ENCODE data around the gene L1CAM. TPM values are rescaled to one million over a fixed set of nuclear protein-coding genes. Genes with fewer than 3 reads are reported as not detected.
A peak's percentile ranks its signal among the peaks of the same experiment; 100 is the strongest.

The L1CAM gene
- total RNA-seq, 1 donor from 2014 or later = 12.6 TPM

DNA sequence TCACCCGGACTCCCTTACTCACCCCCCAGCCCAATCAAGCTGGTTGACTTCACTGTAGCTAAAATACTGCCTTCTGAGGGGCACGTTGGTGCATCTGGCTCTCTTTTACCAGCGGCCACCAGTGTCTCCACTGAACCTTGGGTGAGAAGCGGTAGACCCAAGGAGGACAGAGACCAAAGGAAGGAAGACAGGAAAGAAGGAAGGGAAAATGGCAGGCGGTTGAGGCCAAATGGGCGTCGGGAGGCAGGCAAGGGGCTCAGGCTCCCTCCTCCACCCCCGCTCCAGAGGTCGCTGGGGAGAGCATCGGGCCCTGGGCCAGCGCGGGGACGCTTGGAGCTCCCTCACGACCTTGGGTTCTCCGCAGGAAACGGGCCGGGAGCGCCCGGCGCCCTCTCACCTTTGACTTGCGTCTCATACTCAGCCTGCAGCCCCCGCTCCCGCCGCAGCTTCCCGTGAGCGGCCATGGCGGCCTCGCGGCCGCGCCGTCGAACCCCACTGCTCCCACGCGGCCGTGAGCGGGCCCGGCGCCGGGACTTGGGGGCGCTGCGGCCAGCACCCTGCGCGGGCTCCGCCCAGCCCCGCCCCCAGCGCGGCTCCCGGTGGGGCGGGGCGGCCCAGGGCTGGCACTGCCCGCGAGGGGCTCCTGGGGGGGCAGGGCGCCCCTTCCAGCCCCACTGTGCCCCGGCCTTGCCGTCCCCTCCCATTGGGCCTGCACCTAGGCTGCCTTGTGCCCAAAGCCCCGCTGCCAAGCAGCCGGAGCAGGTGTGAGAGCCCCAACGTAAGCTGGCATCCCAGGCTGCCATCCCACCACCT lies 40.0 kb upstream of the L1CAM start, which contains the start of gene ARHGAP4:
Gene ARHGAP4, minus strand, starts transcription at position 526 of the 813 bp plus-strand sequence. Its CDS starts 62 bp downstream, at position 464.
- no peaks in the 10 kb centered on the region for H3K36me3 Mint-ChIP-seq
- no peaks in the 10 kb centered on the region for H3K9me3 Mint-ChIP-seq
- H3K27ac Mint-ChIP-seq = peak within 1 kb of the TSS; percentile 91
- no peak for DNase-seq (ENCODE audit: extremely low spot score, unreplicated experiment)
- TF ChIP-seq, protein P1, sequence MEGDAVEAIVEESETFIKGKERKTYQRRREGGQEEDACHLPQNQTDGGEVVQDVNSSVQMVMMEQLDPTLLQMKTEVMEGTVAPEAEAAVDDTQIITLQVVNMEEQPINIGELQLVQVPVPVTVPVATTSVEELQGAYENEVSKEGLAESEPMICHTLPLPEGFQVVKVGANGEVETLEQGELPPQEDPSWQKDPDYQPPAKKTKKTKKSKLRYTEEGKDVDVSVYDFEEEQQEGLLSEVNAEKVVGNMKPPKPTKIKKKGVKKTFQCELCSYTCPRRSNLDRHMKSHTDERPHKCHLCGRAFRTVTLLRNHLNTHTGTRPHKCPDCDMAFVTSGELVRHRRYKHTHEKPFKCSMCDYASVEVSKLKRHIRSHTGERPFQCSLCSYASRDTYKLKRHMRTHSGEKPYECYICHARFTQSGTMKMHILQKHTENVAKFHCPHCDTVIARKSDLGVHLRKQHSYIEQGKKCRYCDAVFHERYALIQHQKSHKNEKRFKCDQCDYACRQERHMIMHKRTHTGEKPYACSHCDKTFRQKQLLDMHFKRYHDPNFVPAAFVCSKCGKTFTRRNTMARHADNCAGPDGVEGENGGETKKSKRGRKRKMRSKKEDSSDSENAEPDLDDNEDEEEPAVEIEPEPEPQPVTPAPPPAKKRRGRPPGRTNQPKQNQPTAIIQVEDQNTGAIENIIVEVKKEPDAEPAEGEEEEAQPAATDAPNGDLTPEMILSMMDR (conservative IDR thresholded peaks at IDR 0.05) = no peak
- peaks cover 7% of the 10 kb centered on the region for H3K4me1 Mint-ChIP-seq (ENCODE audit: unreplicated experiment)
- H3K4me3 Mint-ChIP-seq = peak within 1 kb of the TSS; percentile 86
- H3K27me3 Mint-ChIP-seq = no peaks in the 10 kb centered on the region

DNA sequence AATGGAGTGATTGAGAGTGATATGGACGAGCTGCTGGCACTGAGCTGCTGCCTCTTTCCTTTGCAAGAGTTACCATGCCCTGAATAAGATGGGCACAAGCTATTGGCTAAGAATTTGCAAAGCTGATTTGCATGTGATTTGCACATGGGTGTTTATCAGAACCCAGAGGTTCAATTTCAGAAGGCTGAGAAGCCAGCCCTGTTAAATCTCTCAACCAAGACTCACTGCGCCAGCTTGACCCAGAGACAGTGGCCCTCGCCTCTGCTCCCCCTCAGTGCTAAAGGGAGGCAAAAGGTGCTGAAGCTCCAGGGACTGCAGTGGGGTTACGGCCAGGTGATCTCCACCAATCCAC lies 39.4 kb upstream of the L1CAM start:
- no peaks in the 10 kb centered on the region for H3K9me3 Mint-ChIP-seq
- H3K4me1 Mint-ChIP-seq (ENCODE audit: unreplicated experiment) = peaks cover 7% of the 10 kb centered on the region
- H3K36me3 Mint-ChIP-seq = no peaks in the 10 kb centered on the region
- no peak for DNase-seq (ENCODE audit: extremely low spot score, unreplicated experiment)
- H3K27me3 Mint-ChIP-seq = no peaks in the 10 kb centered on the region
- H3K27ac Mint-ChIP-seq = peak overlapping the region; percentile 53
- H3K4me3 Mint-ChIP-seq = no peak overlapping the region
- TF ChIP-seq, protein P1 (conservative IDR thresholded peaks at IDR 0.05) = no peak

DNA sequence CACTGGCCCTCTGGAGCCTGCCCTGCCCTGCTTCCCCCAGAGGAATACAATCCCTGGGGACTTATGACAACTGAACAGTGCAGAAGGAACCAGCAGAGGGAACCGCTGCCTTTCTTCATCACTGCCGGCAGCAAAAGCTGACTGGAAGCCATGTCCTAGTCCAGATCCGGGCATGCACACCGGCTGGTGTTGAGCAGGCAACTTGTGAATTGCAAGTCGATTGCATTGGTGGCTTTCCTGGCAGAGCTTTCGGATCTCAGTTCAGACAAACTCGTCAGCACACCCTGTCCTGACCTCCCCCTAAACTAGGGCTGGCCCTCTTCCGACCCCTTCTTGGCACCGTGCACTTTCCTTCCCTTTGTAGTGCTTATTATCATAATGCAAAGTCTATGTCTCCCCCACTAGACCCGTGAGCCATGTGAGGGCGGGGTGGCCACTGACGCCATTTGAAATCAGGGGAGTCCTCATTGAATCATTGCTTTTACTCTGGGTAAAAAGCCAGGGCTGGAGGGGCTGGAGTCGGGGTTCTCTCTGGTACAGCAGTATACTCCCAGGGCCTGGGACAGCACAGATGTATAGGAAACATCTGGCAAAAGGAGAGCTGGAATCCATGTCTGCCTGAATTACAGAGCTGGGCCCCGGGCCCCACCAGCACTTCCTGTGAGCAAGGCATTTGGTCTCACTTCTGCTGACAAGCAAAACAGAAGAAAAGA lies 38.3 kb upstream of the L1CAM start:
- H3K36me3 Mint-ChIP-seq = no peaks in the 10 kb centered on the region
- peaks cover 7% of the 10 kb centered on the region for H3K4me1 Mint-ChIP-seq (ENCODE audit: unreplicated experiment)
- no peaks in the 10 kb centered on the region for H3K27me3 Mint-ChIP-seq
- TF ChIP-seq, protein P1 (conservative IDR thresholded peaks at IDR 0.05) = peak; percentile 51
- H3K4me3 Mint-ChIP-seq = no peak overlapping the region
- no peak overlapping the region for H3K27ac Mint-ChIP-seq
- no peak for DNase-seq (ENCODE audit: extremely low spot score, unreplicated experiment)
- no peaks in the 10 kb centered on the region for H3K9me3 Mint-ChIP-seq

DNA sequence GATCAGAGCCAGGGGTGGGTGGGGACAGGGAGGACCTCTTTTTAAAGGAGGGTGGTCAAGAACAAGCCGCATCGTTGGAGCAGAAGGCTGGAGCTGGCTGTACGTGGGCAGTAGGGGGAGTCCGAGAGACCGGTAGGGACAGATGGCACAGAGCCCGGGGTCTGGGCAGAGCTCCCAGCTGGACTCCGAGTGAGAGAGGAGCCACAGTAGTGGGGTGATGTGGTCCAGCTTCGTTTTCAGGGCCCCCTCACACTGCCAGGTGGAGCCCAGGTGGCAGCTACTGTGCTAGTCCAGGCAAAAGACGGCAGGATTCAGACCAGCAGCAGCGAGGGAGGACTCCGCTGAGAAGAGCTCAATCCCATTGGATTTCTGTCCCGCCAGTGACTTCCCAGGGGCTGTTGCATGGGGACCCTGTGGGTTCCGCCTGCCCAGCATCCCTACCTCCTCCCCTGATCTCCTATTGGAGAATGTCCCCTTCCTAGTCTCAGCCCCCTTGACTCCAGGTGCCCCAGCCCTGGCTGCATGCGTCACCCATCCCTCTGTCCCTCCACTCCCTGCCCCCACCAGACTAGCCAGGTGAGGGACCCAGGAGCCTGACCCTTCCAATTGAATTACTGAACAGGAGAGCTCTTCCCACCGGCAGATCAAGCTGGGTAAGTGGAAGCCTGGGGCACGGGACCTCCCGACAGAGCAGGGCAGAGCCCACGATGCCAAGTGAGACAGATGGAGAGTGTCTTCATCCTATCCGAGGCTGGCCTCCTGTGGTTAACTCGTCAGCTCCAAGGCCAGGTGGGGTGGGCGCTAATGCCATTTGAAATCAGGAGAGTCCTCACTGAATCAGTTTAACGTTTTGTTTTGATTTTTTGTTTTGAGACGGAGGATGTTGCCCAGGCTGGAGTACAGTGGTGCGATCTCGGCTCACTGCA lies 37.2 kb upstream of the L1CAM start:
- TF ChIP-seq, protein P1 (conservative IDR thresholded peaks at IDR 0.05) = peak; percentile 40
- H3K9me3 Mint-ChIP-seq = no peaks in the 10 kb centered on the region

More for the DNA sequence above, 37.2 kb upstream of the L1CAM start:
- Mint-ChIP-seq H3K27me3 (no peaks in the 10 kb centered on the region), H3K4me1 (ENCODE audit: unreplicated experiment) (no peaks in the 10 kb centered on the region), H3K36me3 (no peaks in the 10 kb centered on the region), H3K27ac (no peak overlapping the region), H3K4me3 (no peak overlapping the region)
- DNase-seq (ENCODE audit: extremely low spot score, unreplicated experiment) = no peak
